ENCODE data around the gene TTC28.
"Not testable (repeated sequence)": the region's sequence is repeated elsewhere in the genome, so short reads cannot be mapped to it uniquely, and the experiment has no call there.

TTC28 gene

GRCh38 chr22:28480000-28480715 is 199.5 kb downstream of the TTC28 start:
- ATAC-seq = no peak

DNA sequence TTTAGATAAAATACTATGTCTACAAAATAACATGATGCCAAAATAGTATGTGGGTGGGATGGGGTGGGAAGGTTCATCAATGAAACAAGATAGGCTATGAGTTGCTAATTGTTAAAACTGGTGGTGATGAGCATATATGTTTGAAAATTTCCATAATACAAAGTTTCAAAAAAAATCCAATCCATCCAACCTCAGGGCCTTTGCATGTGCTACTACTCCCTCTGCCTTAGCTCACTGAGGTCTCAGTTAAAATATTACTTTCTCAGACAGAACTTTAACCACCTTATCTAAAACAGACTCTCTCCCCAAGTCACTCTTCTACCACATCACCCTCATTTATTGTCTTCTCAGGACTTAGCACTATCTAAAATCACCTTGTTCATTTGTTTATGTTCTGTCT is 201.1 kb downstream of the TTC28 start:
- no peak for ATAC-seq

GRCh38 chr22:28477556-28477955 is 202.1 kb downstream of the TTC28 start:
- no peak for ATAC-seq

DNA sequence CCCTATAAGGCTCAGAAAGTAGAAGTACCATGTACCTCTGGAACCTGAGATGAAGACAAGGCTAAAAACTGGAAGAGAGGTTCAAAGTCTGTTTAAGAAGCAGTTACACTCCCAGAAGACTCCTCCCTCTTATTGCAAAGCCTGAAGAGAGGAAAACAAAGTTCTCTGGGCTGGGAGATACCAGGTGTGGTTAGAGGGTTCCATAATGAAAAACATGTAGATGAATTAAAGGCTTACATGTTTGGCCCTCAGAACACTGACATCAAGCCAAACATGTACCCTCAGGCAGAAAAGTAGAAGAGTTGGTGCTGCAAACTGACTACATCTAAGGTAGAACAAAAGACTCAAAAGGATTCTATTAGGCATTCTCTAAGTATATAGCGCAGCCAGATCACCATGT is 205.3 kb downstream of the TTC28 start:
- no peak for ATAC-seq

DNA sequence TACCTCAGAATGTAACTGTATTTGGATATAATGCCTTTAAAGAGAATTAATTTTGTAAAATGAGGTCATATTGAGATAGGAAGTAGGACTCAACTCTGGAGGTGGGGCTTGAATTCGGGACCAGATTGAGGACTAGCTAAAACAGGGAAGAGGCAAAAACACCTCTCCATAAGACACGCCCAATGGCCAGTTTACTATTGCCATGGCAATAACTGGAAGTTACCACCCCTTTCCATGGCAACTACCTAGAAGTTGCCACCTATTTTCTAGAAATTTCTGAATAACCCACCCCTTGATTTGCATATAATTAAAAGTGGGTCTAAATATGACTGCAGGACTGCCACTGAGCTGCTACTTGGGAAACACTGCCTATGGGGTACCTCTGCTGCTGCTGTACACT is 206.4 kb downstream of the TTC28 start:
- no peak for ATAC-seq

DNA sequence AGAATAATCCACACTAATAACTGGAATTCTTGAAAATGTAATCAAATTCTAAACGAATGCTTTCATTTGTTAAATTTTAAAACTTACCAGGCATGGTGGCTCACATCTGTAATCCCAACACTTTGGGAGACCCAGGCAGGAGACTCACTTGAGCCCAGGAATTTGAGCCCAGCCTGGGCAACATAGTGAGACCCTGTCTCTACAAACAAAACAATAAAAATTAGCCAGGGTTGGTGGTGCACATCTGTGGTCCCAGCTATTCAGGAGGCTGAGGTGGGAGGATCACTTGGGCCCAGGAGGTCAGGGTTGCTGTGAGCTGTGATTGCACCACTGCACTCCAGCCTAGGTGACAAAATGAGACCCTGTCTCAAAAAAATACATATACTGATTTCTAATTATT is 212.6 kb downstream of the TTC28 start:
- not testable (repeated sequence) for ATAC-seq

DNA sequence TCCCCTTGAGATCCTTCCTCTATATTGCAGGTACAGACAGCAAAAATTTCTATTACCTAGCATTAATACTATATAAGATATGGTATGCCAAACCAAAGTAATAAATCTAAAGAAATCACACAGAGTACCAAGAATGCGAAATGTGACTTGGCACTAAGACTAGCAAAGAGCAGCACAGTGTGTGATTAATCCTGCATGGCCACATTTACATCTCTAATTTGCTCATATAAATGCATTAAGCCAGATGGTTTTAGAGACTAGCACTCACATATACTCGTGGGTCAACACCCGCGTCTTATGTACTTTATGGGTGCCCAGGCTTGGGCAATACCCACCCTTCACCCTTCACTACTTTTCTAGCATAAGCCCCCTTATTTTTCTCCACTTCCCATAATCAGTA is 213.2 kb downstream of the TTC28 start:
- ATAC-seq = no peak

- ATAC-seq = no peak
Observed at GRCh38 chr22:28465841-28466240, 213.8 kb downstream of the TTC28 start.

GRCh38 chr22:28464127-28464526 is 215.5 kb downstream of the TTC28 start:
- no peak for ATAC-seq

DNA sequence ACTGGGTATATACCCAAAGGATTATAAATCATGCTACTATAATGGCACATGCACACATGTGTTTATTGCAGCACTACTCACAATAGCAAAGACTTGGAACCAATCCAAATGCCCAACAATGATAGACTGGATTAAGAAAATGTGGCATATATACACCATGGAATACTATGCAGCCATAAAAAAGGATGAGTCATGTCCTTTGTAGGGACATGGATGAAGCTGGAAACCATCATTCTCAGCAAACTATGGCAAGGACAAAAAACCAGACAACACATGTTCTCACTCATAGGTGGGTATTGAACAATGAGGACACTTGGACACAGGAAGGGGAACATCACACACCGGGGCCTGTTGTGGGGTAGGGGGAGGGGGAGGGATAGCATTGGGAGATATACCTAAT is 216.2 kb downstream of the TTC28 start:
- not testable (repeated sequence) for ATAC-seq

GRCh38 chr22:28462901-28463300 is 216.7 kb downstream of the TTC28 start:
- no peak for ATAC-seq

- no peak for ATAC-seq
Observed at GRCh38 chr22:28462041-28462440, 217.6 kb downstream of the TTC28 start.

DNA sequence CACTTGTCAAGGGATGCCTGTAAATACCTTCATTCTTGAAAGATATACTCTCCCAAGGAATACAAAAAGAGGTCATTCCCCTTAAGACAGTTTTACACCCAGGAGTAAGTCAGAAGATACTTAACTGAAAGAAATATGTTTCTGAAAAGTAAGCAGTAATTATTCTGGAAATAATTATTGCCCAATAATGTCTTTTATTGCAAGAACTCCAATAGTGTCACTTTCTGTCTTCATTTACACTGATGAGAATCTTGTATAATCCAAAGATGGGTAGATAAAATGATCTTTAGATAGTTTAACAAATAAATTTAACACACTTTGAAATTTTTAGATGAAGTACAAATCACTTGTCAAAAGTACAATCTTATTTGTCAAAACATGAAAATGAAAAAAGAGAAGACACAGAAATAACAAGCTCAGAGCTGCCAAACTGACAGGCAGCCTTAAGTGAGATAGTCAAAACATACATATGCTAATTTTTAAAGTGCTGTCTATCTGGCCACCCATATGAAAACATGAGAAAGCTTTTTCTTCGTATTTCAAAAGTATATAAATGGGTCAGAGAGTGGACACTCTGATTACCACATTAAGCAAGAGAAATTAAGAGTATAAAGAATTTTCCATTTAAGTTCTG is 225.1 kb downstream of the TTC28 start:
- no peak for ATAC-seq

DNA sequence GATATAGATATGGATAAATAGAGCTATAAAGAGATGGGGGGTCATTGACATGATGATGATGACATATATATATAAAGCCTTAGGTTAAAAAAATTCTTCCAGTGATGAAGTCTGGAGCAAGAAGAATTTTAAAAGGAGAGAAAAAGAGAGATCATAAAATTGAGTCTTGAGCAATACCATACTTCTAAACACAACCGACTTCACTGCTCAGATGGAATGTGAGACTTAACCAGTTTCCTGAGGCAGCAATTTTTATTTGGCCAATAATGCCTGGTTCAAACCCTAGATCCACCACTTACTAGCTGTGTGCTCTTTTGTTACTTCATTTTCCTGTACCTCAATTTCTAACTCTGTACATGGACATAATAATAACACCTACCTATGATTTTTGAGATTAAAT is 229.5 kb downstream of the TTC28 start:
- no peak for ATAC-seq

DNA sequence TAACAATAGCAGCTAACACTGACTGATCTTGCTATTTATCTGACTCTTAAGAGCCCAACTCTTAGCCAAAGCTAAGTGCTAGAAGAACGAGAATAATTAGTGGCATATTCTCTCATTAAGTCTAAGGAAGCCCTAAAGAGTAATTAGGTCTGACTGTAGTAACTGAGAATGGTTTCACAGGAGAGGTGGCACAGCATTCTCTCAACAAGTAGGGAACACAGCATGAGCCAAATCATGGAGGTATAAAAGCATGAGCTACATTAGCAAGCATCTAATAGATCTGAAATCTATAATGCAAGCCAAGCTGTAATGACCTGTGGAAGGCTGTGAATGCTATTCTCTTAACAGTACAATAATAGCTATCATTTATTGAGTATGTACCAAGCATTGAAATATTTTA is 230.6 kb downstream of the TTC28 start:
- ATAC-seq = no peak

DNA sequence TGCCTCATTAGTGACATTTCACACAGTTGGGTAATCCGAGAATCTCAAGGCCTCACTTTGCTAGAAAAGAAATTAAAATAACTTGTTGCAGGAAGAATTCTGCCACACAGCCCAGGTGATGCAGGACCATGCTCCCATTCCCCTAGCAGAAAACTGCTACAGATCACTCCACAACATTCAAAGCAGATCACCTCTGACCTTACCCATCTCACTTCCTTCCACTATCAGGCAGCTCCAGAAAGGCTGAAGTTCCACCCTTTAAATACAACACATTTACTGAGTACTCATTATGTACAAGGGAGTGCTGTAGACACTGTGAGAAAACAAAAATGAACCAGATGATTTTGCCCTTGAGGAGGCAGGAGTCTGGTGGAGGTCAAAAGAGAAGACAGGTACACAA is 231.0 kb downstream of the TTC28 start:
- no peak for ATAC-seq

- ATAC-seq = no peak
Observed at GRCh38 chr22:28444659-28445058, 235.0 kb downstream of the TTC28 start.

- no peak for ATAC-seq
Observed at GRCh38 chr22:28443526-28443876, 236.1 kb downstream of the TTC28 start.

DNA sequence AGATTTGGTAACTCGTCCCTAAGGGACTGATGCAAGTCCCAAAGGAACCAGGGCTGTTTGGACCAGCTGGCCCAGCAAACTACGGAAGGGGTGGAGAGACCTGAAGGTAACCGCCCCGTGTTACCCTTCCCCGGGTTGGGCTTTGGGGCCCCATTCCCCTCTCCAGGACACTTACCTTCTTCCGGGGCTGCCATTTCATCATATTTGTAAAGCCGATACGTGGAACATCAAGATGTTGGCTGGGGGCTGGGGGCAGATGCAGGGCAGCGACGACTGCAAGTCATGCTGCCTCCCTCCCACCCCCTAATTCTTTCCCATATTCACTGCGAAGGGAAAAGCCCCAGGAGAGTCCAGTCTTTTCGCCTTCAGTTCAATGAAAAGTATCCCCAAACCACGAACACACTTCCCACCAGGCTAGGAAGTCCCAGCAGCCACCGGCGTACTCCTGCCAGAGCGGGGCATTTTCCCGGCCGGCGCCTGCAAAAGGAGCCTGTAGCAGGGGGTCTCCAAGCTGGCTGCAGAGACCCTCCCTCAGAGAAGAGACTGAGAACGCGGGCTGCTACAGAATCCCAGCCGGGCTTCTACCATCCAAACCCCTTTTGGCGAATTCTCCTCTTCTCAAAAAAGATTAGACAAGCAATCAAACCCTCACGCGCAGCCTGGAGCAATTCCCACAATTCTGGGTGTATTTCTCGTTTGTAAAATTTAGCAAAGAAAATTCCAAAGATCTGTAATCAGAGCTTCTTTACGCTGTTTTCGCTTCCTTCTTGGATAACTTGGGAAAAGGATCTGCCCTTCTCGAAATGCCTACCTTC is 236.7 kb downstream of the TTC28 start:
- peak; percentile 33 for ATAC-seq

DNA sequence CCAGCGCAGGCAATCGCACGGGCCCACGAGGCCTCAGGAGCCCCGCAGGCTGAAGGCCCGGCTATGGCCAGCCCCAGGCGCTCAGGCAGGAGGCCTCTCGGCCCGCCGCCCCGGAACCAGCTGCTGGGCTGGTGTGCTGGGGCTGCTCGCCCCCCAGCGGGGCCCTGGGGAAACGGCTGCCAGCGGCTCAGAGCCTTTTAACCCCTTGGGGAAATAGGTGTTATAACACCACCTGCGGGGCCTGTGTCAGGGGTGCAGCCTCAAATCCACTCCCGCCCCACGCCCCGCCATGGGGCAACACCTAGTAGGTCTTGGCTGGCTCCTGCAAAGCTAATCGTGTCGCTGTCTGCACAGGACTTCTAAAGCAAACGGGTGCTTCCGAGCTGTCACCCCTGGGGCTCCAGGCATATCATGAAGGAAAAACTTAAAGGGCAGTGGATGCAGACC is 237.4 kb downstream of the TTC28 start:
- ATAC-seq = peak; percentile 84 to 87

DNA sequence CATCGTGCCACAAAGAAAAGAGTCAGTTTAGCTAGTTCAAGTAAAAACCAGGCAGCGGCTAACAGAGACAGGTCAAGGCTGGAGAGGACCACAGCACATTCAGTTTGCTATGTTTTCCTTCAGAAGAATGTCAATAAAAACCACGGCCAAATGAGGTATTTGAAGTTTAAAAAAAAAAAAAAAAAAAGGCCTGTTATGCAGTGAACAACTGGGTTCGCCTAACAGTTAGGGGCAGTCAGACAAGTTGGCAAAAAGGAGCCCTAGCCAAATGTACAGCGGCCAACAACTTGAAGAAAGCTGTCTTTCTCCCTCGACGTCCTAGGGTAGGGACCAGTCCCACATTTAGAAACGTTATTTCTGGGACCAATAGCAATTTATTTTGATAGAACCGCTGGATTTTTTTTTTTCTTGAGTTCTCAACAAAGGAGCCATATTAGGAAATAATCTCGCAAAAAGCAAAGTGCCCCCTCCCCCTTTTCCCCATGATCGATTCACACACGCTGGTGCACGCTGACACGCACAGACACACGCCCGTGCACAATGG is 237.8 kb downstream of the TTC28 start:
- no peak for ATAC-seq

DNA sequence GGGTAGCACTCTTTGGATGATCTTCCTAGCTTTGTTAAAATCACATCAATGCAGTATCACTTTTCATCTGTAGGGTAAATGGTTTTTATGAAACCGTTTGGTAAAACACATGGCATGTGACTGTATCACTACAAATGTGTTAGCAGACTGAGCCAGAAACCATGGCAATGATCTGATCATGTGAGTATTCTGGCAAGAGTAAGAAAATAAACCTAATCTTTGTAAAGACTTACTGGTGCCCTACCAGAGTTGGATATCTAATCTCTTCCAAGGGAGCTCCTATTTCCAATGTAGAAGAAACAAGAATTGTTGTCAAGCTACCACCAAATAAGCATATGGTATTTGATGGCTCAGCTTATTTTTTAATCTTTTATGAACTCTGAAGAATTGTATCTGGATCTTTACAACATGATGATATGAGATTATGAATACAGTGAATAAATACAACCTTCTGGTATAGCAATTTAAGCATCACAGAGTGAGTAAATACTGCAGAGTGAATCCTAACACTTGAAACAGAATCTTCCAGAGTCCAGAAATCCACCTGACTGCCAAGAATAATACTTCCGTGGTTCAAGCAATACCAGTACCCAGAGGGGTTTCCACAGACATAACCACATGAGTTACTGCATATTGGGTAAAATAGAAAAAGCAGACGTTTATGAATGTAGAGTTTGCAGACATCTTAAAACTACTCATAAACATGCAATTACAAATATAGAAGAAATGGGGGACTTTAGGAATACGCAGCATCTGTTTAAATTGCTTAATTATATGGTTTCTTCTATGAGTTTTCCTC is 238.8 kb downstream of the TTC28 start:
- ATAC-seq = no peak

All from activated CD4-positive, CD25-positive, alpha-beta regulatory T cell treated with anti-CD3 and anti-CD28 coated beads, Interleukin-2, amount 50 U/mL, for 24 hours (primary cell).